ENCODE measurements around the gene METTL25. TPM values are rescaled to one million over a fixed set of nuclear protein-coding genes. Genes with fewer than 3 reads are reported as not detected.

The METTL25 gene
- total RNA-seq, 4 donors from 2014 or later = 10.5 to 13.0 (median 11.8) TPM

GRCh38 chr12:82527165-82527780 is 168.9 kb downstream of the METTL25 start:
- intact Hi-C loops (cut with DNase I; ENCODE audit: low total_unique reads) = no loop called here
- TF ChIP-seq POLR2A (IDR thresholded peaks at IDR 0.05) = no peak
- peak in 4 of 5 experiments; percentile 29 to 67 (median 50) for TF ChIP-seq CTCF (IDR thresholded peaks at IDR 0.05 in 4 of 5, conservative IDR thresholded peaks at IDR 0.05 in 1 of 5)
- Histone ChIP-seq H3K27ac (no peak overlapping the region), H3K4me3 (no peak overlapping the region), H3K27me3 (no peaks in the 10 kb centered on the region), H3K36me3 (no peaks in the 10 kb centered on the region), H3K4me1 (no peaks in the 10 kb centered on the region), H3K9me3 (no peaks in the 10 kb centered on the region)
- no peak for ATAC-seq
- DNase-seq = no peak
- in situ Hi-C loops (cut with MboI; ENCODE audit: low sequenced_read_pairs in 4 of 4) = no loop called here

Other genes starting within 250 kb of the METTL25 start
- 10 to 100 TPM; 49.3 to 92.9 (median 55.5) TPM for gene CCDC59, start 142 bp upstream of the METTL25 start, total RNA-seq